NCI-H1105 (cell line): ENCODE data around the gene STAG1.
"Not testable (repeated sequence)": the region's sequence is repeated elsewhere in the genome, so short reads cannot be mapped to it uniquely, and the experiment has no call there.

Experiments
- DNase-seq: peaks from one replicate; lab custom pipeline; 2025; lab: John Stamatoyannopoulos, UW

STAG1 gene

DNA sequence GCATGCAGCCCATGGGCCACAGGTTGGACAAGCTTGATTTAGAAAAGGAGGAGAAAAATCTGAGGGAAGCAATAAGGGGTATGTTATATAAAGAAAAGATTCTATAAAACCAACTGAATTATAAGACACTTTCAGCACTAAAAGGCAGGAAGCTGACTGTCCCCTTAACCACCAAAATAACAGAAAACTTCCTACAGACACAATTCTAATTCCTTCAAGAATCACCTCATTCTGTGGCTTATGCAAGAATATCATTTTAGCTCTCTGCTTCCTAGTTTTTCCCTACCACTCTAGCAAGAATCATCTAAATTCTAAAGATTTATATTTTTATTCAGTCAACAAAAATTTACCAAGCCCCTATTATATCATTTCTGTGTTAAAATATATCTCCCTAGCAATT lies 6.3 kb downstream of the STAG1 start:
- DNase-seq, result no peak

GRCh38 chr3:136741063-136741462 lies 11.1 kb downstream of the STAG1 start:
- no peak for DNase-seq

GRCh38 chr3:136740351-136740958 lies 11.7 kb downstream of the STAG1 start:
- no peak for DNase-seq

- not testable (repeated sequence) for DNase-seq
These were observed 15.2 kb downstream of the STAG1 start for GRCh38 chr3:136736950-136737349.

DNA sequence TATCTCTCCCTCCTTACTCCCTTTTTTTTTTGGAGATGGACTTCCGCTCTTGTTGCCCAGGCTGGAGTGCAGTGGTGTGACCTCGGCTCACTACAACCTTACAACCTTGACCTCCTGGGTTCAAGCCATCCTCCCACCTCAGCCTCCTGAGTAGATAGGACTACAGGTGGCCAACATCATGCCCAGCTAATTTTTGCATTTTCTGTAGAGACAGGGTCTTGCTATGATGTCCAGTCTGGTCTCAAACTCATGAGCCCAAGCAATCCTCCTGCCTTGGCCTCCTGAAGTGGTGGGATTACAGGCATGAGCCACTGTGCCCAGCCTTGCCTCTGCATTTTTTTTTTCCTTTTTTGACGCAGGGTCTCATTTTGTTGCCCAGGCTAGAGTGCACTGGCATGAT lies 17.1 kb downstream of the STAG1 start:
- DNase-seq, result no peak

GRCh38 chr3:136734382-136735070 lies 17.7 kb downstream of the STAG1 start:
- no peak for DNase-seq

- DNase-seq, result no peak
These were observed 18.8 kb downstream of the STAG1 start for GRCh38 chr3:136733317-136733833.

GRCh38 chr3:136731274-136731884 lies 20.8 kb downstream of the STAG1 start:
- no peak for DNase-seq

DNA sequence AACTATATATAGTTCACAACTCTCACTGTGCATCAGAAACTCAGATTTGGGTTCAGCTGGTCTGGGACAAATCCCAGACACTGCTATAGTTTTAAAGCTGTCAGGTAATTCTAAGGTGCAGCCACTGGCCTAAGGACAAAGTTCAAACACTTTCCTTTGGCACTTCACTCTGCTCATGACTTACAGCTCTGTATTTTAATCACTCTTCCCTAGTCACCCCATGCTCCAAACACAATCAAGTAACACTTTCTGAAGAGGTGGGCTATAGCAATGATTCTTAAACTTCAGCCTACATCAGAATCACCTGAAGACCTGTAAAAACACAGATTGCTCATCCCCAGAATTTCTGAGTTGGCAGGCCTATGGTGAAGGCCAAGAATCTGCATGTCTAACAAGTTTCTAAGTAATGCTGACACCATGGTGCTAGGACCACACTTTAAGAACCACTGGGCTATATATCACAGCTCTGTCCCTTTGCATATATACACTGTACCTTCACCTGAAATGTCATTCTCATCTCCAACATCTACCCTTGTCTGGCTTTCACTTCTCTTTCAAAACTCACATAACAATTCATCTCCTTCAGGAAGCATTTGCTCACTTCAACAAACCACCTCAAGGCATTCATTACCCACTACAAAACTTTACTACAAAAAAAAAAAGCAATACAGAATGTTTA lies 21.4 kb downstream of the STAG1 start:
- DNase-seq, result no peak

GRCh38 chr3:136728918-136729317 lies 23.3 kb downstream of the STAG1 start:
- DNase-seq, result no peak

DNA sequence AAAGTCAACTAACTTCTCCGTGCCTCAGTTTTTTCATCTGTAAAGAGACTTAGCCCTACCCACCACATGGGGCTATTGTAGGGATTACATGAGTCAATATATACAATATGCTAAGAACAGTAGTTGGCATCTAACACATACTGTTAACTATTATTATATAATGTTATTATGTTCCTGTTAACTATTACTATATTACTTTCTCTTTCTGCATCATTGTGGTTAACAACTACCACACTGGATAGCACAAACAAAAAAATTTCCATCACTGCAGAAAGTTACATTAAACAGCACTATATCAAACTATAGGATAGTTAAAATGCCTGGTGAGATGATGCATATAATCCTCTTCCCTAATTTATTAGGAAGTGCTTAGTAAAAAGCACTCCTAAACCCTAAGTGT lies 23.7 kb downstream of the STAG1 start:
- no peak for DNase-seq

DNA sequence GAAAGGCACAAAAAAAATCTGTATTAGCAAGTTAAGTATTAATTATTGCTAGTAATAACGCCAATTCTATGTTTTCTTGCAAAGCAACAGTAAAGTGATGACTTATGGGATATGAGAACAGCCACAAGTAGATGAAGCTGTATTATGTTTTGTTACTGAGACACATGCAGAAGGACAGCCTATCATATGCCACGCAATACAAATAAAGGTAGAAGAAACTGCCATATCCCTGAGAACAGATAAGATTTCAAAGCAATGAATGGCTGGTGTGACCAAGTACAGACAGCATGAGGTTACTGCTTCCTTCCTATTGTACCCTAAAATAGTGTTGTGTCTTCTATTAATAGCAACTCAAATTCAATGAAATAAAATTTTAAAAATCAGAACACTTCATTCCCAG lies 26.7 kb downstream of the STAG1 start:
- DNase-seq, result no peak

DNA sequence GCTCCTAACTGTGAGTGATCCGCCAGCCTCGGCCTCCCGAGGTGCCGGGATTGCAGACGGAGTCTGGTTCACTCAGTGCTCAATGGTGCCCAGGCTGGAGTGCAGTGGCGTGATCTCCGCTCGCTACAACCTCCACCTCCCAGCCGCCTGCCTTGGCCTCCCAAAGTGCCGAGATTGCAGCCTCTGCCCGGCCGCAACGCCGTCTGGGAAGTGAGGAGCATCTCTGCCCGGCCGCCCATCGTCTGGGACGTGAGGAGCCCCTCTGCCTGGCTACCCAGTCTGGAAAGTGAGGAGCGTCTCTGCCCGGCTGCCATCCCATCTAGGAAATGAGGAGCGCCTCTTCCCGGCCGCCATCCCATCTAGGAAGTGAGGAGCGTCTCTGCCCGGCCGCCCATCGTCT lies 29.3 kb downstream of the STAG1 start:
- DNase-seq, result not testable (repeated sequence)

GRCh38 chr3:136722399-136722798 lies 29.8 kb downstream of the STAG1 start:
- DNase-seq, result not testable (repeated sequence)

DNA sequence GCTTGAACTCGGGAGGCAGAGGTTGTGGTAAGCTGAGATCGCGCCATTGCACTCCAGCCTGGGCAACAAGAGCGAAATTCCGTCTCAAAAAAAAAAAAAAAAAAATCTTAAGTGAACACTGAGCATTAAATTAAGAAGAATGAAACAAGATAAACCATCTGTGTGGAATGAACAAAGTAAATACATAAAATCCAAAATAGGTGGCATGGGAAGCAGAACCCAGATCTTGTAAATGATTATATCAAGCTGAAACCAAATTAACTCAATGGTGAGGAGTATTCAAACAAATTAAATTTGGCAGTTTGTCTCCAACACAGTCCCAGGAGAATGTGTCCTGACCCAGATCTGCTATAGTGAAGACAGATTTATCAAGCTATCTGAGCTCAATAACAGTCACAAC lies 32.1 kb downstream of the STAG1 start:
- DNase-seq, result no peak

DNA sequence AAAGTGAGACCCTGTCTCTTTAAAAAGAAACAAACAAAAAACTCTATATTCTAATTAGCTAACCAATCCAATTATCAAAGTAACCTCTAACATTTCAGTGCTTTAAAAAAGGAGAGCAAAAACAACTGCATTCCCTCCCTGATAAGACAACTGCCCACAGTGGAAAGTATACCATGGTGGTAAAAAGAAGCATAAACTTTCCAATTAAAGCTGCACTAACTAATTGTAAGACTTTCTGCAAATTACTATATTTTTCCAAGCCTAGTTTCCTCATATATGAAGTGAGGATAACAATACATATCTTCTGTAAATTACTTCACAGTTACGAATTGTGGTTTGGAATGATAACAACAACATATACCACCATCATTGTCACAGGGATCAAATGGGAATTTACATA lies 35.5 kb downstream of the STAG1 start:
- DNase-seq, result no peak

DNA sequence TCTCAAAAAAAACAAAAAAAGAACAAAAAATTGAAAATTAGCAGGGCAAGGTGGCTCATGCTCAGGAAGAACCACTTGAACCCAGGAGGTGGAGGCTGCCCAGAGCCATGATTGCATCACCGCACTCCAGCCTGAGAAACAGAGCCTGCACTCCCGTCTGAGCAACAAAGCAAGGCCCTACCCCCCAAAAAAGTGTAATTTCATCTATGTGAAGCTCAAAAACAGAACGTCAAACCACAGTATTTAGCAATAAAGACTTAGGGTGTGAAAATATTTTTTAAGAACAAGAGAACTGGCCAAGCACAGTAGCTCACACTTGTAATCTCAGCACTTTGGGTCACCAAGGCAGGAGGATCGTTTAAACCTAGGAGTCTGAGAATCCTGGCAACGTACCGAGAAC lies 38.2 kb downstream of the STAG1 start:
- DNase-seq, result no peak

GRCh38 chr3:136712941-136713340 lies 39.2 kb downstream of the STAG1 start:
- no peak for DNase-seq

- DNase-seq, result not testable (repeated sequence)
These were observed 40.3 kb downstream of the STAG1 start for GRCh38 chr3:136711888-136712287.

- DNase-seq, result no peak
These were observed 40.9 kb downstream of the STAG1 start for GRCh38 chr3:136711277-136711676.

- DNase-seq, result not testable (repeated sequence)
These were observed 42.4 kb downstream of the STAG1 start for GRCh38 chr3:136709775-136710174.

DNA sequence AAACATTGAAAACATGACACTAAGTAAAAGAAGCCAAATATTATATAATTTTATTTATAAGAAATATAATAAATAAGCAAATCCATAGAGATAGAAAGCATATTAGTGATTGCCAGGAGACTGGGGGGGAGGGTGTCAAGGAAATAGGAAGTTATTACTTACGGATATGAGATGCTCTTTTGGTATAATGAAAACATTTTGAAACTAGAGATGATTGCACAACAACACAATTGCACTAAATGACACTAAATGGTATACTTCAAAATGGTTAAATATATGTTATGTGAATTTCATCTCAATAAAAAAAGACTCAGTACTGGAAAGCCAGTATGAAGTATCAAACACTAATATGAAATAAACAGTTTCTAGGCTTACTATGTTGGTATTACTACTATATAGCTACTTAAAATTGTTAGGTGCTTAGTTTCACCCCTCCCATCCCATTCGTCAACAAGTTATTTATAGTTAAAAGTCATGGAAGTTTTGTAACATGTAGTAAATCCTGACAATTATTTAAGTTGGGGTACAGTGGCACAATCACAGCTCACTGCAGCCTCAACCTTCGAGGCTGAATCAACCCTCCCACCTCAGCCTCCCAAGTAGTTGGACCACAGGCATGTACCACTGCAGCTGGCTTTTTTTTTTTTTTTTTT lies 43.7 kb downstream of the STAG1 start:
- DNase-seq, result no peak
